Psoas muscle (tissue), 8 donors: ENCODE results near the gene PDLIM1. TPM values are rescaled to one million over a fixed set of nuclear protein-coding genes. Genes with fewer than 3 reads are reported as not detected.

Experiments
- ATAC-seq, 4 donors: fragments of 200-7000 bp; cut with Tn5 transposase; one replicate each; pipeline ENCODE4 v1.9.1; 2020; ENCODE audit warnings: moderate library complexity in 3 of 4, mild to moderate bottlenecking in 2 of 4
- DNase-seq, 2 donors: peaks; one replicate each; pipeline ENCODE4 v3.0.0-alpha.2; 2020
- H3K27ac ChIP-seq: fragments of 200-600 bp; one replicate; pipeline ENCODE4 v1.8.0; 2022
- H3K27me3 ChIP-seq, 3 donors: fragments of 200-600 bp in 1 of 3; one replicate each; pipeline versions ENCODE4 v1.6.1 to v1.8.0; 2013 to 2022; ENCODE audit warnings: low read length in 2 of 3, mild to moderate bottlenecking in 2 of 3, moderate library complexity in 1 of 3; ENCODE audit not compliant: insufficient read depth in 3 of 3
- H3K36me3 ChIP-seq, 2 donors: fragments of 200-600 bp in 1 of 2; one replicate each; pipeline versions ENCODE4 v1.6.1 to v1.8.0; 2013 to 2022; ENCODE audit warnings: low read depth in 1 of 2, mild to moderate bottlenecking in 1 of 2, moderate library complexity in 1 of 2; ENCODE audit not compliant: insufficient read depth in 1 of 2
- H3K4me1 ChIP-seq: fragments of 200-600 bp; one replicate; pipeline ENCODE4 v1.8.0; 2022
- H3K4me3 ChIP-seq: fragments of 200-600 bp; one replicate; pipeline ENCODE4 v1.8.0; 2022; ENCODE audit warnings: mild to moderate bottlenecking
- H3K9me3 ChIP-seq: fragments of 200-600 bp; one replicate; pipeline ENCODE4 v1.8.0; 2022
- WGBS, 3 donors: extraction: QIAGEN DNeasy Blood & Tissue Kit; methylation state at CpG; one replicate each; pipeline versions ENCODE4 v1.1.6 to v1.1.7; 2013; 5-methylcytosine and 5-hydroxymethylcytosine counted together
- intact Hi-C, 2 donors: fragments of 100-400 bp; cut with DNase I; formaldehyde crosslinking; loops; one replicate each; pipeline versions ENCODE4 v1.11.0 to v1.14.2; 2022
- polyA plus RNA-seq, 3 donors: library from polyadenylated mRNA; stranded (reverse); fragments of 200-250 nt; gene quantifications; one replicate each; pipeline ENCODE4 v1.2.3, GENCODE V29; 2013
- total RNA-seq, 4 donors: library from RNA; stranded (reverse); fragmentation: NEBNext Ultra II Directional in 2 of 4; extraction: Animal tissue kit (Norgen Biotek cat#: 25700) in 2 of 4; gene quantifications; one replicate each; pipeline versions ENCODE4 v1.2.1 to v1.2.4, GENCODE V29; 2021 to 2023
- TF ChIP-seq, protein P1 (sequence below): fragments of 200-600 bp; IDR thresholded peaks from one replicate; pipeline ENCODE4 v1.8.0; 2022; ENCODE audit warnings: antibody characterized with exemption
- donor health status: healthy with polysubstance abuse.
- donor health status: DM: no; HTN: no; CAD: no; lungs with moderate emphysema.
- donor health status: Bipolar disorder and iron deficiency.
- donor health status: healthy.
- donor health status: DM: yes; HTN: yes; CAD: no.
- donor health status: DM: no; HTN: no; CAD: no.
- donor health status: DM: no; HTN: no; CAD: no.
- donor health status: DM: yes; HTN: yes; CAD: no.

The PDLIM1 gene
- total and polyA plus RNA-seq, 7 donors = 97.3 to 504 (median 325) TPM

DNA sequence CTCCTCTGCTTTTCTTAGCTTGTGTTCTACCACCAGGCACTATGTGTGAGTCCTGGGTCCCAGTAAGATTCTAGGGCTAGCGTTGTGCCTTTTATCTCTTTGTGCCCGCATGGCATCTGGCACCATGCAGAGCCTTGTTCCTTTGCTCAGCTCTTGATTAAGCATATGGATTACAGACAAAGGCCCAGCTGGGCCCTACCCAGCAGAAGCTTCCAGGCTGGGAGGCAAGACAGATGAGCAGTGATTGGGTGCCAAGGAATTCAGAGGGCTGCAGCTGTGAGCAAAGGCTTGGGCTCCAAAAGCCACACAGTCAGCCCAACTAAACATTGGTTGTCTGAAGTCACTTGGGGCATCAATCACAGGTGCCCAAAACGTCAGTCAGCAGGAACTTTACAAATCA, 94.8 kb downstream of the PDLIM1 start:
- Histone ChIP-seq H3K27ac (no peak overlapping the region), H3K4me1 (no peaks in the 10 kb centered on the region), H3K4me3 (no peak overlapping the region), H3K27me3 (no peaks in the 10 kb centered on the region), H3K9me3 (no peaks in the 10 kb centered on the region), H3K36me3 (no peaks in the 10 kb centered on the region)
- intact Hi-C loops = no loop called here
- WGBS, 3 donors = 27 to 36% (median 28%) methylated on average over 3 of the region's 3 CpGs
- no peak for DNase-seq
- ATAC-seq = peak in 1 of 4 donors; percentile 27
- TF ChIP-seq, protein P1, sequence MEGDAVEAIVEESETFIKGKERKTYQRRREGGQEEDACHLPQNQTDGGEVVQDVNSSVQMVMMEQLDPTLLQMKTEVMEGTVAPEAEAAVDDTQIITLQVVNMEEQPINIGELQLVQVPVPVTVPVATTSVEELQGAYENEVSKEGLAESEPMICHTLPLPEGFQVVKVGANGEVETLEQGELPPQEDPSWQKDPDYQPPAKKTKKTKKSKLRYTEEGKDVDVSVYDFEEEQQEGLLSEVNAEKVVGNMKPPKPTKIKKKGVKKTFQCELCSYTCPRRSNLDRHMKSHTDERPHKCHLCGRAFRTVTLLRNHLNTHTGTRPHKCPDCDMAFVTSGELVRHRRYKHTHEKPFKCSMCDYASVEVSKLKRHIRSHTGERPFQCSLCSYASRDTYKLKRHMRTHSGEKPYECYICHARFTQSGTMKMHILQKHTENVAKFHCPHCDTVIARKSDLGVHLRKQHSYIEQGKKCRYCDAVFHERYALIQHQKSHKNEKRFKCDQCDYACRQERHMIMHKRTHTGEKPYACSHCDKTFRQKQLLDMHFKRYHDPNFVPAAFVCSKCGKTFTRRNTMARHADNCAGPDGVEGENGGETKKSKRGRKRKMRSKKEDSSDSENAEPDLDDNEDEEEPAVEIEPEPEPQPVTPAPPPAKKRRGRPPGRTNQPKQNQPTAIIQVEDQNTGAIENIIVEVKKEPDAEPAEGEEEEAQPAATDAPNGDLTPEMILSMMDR = no peak

GRCh38 chr10:95193944-95194343, 96.9 kb downstream of the PDLIM1 start, which contains the start of gene ACSM6:
TSS of gene ACSM6 (plus strand) at chr10:95194238. CDS start at chr10:95194486, 248 bp downstream.
- ATAC-seq (no peak), DNase-seq (no peak)
- Histone ChIP-seq H3K27me3 (no peaks in the 10 kb centered on the region), H3K4me3 (no peak within 1 kb of the TSS), H3K4me1 (no peaks in the 10 kb centered on the region), H3K9me3 (no peaks in the 10 kb centered on the region), H3K27ac (no peak within 1 kb of the TSS), H3K36me3 (no peaks in the 10 kb centered on the region)
- intact Hi-C loops = loop anchor here in 1 of 2 donors (5.0 kb wide), 1 partner anchor 168 kb away; no protein-coding TSS in a partner anchor
- TF ChIP-seq, protein P1 = no peak
- WGBS, 3 donors = 49 to 63% (median 60%) methylated on average over 1 of the region's 1 CpG

- Histone ChIP-seq H3K36me3 (no peaks in the 10 kb centered on the region), H3K9me3 (no peaks in the 10 kb centered on the region), H3K4me3 (no peak overlapping the region), H3K27me3 (no peaks in the 10 kb centered on the region), H3K27ac (no peak overlapping the region), H3K4me1 (no peaks in the 10 kb centered on the region)
- intact Hi-C loops = no loop called here
- TF ChIP-seq, protein P1 = no peak
- DNase-seq = no peak
- no peak for ATAC-seq
Measured at GRCh38 chr10:95188593-95188992, 102.2 kb downstream of the PDLIM1 start.

DNA sequence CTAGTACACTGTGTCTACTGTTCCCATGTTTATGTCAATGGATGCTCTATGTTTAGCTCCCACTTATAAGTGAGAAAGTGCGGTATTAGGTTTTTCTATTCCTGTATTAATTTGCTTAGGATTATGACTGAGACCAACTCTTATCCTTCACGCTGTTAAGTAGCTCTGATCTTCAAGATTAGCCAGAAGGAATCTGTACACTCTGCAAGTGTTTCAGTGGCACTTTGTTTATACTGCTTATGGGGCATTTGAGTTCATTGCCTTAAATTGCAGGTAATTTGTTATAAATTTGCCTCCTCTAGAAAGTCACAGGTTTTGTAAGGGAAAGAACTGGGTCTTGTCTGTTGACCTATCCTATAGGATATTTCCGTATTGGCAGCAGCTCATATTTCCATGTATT, 103.2 kb downstream of the PDLIM1 start:
- WGBS, 3 donors = 86 to 91% (median 91%) methylated on average over 3 of the region's 3 CpGs
- no peak overlapping the region for H3K27ac ChIP-seq
- intact Hi-C loops = no loop called here
- no peak overlapping the region for H3K4me3 ChIP-seq
- no peak for ATAC-seq
- H3K9me3 ChIP-seq = no peaks in the 10 kb centered on the region
- H3K4me1 ChIP-seq = peaks cover 4% of the 10 kb centered on the region
- no peak for DNase-seq
- TF ChIP-seq, protein P1 = no peak
- no peaks in the 10 kb centered on the region for H3K36me3 ChIP-seq
- no peaks in the 10 kb centered on the region for H3K27me3 ChIP-seq

Other genes with a start within 250 kb of the PDLIM1 start
- gene CYP2C8, start 221.5 kb downstream of the PDLIM1 start, total RNA-seq = under 1 TPM in 1 of 4 donors, not detected in 3; 0.38 TPM
- under 1 TPM in 2 of 3 donors, not detected in 1; 0.06 to 0.07 TPM for gene CYP2C8, start 221.5 kb downstream of the PDLIM1 start, polyA plus RNA-seq
- gene ACSM6, start 96.8 kb downstream of the PDLIM1 start, total RNA-seq = not detected
- not detected for gene ACSM6, start 96.8 kb downstream of the PDLIM1 start, polyA plus RNA-seq